T-helper 2 cell treated with Interferon-gamma antibody and Interleukin-4, amounts not matched to agents 100 ng/mL and 5 ng/mL, for 36 hours (primary cell): ENCODE results near the gene CAPN11. TPM values are rescaled to one million over a fixed set of nuclear protein-coding genes. Genes with fewer than 3 reads are reported as not detected.

Experiments
- intact Hi-C: fragments of 100-400 bp; cut with micrococcal nuclease; formaldehyde crosslinking; loops from one replicate; pipeline ENCODE4 v1.15.1; 2023
- total RNA-seq: library from RNA; stranded (reverse); gene quantifications from 2 replicates; pipeline ENCODE4 v1.2.3, GENCODE V29; 2022

The CAPN11 gene
- total RNA-seq, 1 donor from 2014 or later: not detected

DNA sequence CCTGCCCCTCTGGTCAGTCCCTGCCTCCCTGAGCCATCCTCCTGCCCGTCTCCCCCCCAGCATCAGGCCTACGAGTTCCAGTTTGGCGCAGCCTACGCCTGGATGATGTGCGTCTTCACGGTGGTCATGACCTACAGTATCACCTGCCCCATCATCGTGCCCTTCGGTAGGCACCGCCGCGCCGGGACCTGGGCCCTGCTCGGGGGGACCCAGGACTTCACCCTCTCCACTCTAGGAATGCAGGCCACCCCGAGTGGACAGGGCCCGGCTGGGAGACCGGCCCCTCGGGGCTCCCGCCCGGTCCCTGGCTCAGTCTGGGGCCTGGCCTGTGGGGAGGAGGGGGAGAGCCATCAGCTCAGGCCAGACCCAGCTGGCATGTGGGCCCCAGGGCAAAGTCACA is 6.1 kb upstream of the CAPN11 start:
- intact Hi-C loops: loop anchor here (1.0 kb wide), 2 partner anchors 52 to 56 kb away; no protein-coding TSS in a partner anchor

DNA sequence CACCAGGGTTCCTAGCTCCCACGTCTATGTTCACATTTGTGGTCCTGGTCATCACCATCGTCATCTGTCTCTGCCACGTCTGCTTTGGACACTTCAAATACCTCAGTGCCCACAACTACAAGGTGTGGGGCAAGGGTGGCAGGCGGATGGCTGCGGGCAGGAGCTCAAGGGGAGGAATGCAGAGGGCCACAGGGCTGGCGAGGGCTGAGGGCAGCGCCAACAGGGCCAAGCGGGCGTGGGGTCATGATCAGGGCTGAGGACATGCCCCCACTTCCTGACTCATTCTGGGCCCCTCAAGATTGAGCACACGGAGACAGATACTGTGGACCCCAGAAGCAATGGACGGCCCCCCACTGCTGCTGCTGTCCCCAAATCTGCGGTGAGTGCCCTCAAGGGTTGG is 4.6 kb upstream of the CAPN11 start:
- intact Hi-C loops: no loop called here

DNA sequence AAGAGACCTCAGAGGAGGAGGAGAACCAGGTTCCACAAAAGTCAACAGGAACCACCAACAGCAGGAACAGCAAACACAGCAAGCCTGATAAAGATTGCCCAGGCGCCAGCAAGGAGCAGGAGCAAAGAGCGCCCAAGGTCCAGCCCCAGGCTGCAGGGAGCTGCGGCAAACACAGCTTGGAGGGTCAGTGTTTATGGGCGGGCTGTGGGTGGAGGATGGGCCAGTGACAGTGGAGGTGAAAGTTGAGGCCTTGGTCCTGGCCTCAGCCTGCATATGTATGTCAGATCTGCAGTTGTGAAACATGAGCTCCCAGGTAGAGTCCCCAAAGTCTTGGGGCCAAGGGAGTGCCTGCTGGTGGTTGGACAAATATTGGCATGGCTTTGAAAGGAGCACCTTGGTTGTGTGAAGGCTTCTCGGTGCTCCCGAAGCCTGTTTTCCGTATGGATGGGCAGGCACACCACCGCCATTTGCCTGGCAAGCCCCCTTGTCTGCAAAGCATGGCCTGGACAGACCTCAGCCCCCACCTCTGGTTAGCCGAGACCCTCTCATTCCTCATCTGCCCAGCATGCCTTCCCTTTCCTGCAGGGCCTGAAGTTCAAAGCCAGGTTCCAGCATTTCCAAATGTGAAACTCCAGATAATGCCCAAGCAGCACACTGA is 2.0 kb upstream of the CAPN11 start:
- intact Hi-C loops: no loop called here

DNA sequence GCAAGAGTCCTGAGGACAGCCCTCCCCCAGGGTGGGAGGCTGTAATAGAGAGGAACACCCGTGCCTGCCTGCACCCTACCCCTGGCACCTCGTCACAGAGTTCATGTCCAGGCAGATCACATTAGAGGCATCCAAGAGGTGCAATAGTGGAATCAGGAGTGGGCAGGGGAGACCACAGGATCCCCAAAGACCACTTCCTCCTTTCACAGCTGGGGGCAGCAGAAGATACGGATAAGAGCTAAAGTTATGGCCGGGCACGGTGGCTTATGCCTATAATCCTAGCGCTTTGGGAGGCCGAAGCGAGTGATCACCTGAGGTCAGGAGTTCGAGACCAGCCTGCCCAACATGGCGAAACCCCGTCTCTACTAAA is 1.5 kb upstream of the CAPN11 start:
- intact Hi-C loops: no loop called here

- intact Hi-C loops: no loop called here
Measured at GRCh38 chr6:44161997-44162338, 3.3 kb downstream of the CAPN11 start.

DNA sequence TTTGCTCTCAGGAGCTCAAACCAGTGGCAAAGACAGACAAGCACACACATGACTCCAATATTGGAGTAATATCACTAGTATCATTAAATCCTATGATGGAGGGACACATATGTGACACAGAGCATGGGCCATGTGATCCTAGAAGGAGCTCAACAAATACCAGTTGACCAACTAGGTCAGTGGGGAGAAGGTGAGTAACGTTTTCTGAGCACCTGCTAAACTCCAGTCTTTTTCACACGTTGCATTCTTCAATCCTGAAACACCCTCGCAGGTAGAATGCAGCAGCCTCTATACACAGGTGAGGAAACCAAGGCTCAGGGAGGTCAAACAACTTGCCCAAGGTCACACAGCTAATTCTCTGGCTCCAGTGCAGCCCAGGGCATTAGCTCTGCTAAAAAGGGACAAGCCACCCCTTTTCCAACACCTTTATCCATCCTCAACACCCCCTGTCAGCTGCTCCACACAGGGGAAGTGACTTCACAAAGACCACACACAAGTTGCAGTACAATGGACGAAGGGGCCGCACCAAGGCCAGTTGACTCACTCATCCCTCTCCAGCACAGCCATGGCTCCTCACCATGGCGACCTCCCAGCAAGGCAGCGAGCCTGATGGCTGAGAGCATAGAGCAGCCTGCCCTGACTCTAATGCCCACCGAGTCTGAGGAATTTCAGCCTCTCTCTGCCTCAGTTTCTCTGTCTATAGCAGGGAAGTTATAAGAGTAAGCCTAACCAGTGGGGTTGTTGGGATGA is 4.4 kb downstream of the CAPN11 start:
- intact Hi-C loops: no loop called here

DNA sequence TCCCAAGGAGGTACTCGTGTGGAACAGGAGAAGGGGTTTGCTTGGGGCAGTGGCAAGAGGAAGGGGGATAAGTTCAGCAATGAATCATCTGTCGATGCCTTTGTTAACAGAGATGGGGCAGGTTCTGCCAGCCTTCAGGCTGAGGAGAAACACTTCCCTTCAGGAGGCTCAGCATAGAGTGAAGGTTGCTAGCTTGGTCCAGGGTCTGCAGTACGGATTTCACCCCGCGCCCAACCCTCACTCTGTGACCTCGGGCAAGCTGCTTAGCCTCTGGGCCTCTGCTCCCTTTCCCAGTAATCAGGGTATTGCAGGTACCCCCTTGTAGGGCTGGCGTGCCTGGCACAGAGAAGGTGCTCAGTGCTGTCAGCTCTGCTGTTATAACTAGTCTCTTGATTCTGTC is 7.5 kb downstream of the CAPN11 start:
- intact Hi-C loops: no loop called here

DNA sequence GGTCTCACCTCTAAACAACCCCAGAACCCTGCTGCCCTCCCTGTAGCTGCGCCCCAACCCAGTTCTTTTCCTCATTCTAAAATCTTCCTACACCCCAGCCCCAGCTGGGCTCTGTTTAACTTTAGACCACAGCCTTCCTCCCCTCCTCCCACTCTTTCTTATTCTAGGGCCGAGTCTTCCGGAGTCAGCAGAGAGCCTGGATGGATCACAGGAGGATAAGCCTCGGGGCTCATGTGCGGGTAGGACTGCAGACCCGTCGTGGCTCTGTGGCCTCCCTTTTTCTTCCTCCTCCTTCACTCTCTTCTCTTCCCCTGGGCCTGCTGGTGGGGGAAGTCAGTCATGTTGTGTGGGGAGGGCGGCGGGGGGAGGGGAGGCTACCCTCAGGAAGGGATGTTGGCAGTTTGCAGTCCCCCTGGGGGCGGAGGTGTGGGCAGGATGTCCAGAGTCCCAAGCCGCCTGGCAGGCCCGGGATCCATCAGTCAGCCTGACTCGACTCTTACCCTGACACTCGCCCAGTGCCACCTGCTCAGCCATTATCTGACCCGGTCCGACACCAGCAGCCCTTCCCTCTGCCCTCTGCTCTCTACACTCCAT is 8.1 kb downstream of the CAPN11 start:
- intact Hi-C loops: no loop called here

DNA sequence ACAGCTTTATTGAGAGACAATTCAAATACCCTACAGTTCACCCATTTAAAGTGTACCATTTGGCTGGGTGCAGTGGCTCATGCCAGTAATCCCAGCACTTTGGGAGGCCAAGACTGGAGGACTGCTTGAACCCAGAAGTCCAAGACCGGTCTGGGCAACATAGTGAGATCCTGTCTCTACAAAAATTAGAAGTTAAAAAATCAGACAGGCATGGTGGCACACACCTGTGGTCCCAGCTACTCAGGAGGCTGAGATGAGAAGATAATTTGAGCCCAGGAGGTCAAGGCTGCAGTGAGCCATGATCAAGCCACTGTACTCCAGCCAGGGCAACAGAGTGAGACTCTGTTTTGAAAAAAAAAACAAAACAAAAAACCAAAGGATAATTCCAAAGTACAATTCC is 8.9 kb downstream of the CAPN11 start:
- intact Hi-C loops: no loop called here

DNA sequence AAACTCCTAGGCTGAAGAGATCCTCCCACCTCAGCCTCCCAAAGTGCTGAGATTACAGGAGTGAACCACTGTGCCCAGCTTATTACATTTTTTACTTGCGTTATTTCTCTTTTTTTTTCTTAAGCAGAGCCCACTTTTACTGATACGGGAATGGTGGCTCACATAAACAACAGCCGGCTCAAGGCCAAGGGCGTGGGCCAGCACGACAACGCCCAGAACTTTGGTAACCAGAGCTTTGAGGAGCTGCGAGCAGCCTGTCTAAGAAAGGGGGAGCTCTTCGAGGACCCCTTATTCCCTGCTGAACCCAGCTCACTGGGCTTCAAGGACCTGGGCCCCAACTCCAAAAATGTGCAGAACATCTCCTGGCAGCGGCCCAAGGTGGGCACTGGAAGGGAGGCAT is 10.5 kb downstream of the CAPN11 start:
- intact Hi-C loops: no loop called here

DNA sequence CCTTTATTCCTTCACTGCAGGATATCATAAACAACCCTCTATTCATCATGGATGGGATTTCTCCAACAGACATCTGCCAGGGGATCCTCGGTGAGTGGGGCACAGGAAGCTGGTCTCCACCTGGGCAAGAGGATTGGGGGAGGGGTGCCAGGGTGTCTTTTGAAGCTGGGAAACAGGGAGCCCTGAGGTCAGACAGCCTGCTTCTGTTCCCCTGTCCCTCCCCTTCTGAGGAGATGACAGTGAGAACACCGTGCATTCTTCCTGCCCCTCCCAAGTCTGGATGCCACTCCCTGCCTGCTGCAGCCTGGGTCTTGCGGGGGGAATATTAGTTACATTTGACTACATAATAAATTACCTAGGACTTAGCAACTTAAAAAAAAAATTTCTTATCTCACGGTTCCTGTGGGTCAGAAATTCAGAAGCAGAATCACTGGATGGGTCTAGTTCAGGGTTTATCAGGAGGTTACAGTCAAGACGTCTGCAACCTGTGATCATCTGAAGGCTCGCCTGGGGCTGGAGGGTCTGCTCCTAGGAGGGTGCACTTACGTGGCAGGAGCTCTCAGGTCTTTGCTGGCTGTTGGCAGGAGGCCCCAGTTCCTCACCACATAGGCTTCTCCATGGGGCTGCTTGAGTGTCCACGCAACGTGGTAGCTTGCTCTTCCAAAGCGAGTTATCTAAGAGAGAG is 11.4 kb downstream of the CAPN11 start:
- intact Hi-C loops: no loop called here

DNA sequence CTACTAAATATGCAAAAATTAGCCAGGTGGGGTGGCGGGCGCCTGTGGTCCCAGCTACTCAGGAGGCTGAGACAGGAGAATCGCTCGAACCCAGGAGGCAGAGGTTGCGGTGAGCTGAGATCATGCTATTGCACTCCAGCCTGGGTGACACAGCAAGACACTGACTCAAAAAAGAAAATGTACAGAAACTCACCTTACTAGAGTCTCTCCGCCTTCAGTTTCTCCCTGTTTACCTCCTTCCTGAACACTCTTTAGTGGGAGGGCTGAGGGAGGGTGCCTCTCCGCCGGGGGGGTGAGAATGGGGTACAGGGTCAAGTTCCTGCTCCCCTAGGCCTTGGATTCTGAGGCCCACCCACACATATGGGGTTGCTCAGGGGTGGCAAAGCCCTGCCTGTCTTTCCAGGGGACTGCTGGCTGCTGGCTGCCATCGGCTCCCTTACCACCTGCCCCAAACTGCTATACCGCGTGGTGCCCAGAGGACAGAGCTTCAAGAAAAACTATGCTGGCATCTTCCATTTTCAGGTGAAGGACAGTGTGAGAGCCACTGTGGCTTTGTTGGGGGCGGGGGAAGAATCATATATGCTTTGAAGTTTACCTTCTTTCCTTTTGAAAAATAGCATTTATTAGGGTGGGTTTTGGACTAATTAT is 13.4 kb downstream of the CAPN11 start:
- intact Hi-C loops: loop anchor here (1.0 kb wide), 3 partner anchors 66 to 166 kb away; partner anchors contain the start of gene SLC35B2

DNA sequence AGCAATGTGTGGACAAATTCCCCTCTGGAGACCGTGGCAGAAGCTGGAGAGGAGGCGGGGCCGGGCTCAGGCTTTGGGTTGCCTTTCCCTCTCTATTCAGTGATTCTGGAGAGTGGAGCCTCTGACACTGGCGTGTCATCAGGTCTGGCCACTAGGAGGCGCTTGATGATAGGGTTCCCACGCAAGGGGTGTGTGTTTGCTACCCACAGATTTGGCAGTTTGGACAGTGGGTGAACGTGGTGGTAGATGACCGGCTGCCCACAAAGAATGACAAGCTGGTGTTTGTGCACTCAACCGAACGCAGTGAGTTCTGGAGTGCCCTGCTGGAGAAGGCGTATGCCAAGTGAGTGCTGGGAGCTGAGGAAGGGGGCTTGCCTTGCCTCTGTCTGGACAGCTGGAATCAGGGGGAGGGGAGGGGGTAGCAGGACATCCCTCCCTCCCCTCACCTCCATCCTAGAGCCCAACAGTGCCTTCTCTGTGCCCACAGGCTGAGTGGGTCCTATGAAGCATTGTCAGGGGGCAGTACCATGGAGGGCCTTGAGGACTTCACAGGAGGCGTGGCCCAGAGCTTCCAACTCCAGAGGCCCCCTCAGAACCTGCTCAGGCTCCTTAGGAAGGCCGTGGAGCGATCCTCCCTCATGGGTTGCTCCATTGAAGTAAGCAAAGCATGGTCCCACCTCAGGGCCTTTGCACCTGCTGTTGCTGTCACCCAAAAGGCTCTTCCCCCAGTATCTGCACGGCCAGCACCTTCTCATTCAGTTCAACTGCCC is 14.3 kb downstream of the CAPN11 start:
- intact Hi-C loops: loop anchor here (1.0 kb wide), 3 partner anchors 65 to 165 kb away; partner anchors contain the start of gene SLC35B2

DNA sequence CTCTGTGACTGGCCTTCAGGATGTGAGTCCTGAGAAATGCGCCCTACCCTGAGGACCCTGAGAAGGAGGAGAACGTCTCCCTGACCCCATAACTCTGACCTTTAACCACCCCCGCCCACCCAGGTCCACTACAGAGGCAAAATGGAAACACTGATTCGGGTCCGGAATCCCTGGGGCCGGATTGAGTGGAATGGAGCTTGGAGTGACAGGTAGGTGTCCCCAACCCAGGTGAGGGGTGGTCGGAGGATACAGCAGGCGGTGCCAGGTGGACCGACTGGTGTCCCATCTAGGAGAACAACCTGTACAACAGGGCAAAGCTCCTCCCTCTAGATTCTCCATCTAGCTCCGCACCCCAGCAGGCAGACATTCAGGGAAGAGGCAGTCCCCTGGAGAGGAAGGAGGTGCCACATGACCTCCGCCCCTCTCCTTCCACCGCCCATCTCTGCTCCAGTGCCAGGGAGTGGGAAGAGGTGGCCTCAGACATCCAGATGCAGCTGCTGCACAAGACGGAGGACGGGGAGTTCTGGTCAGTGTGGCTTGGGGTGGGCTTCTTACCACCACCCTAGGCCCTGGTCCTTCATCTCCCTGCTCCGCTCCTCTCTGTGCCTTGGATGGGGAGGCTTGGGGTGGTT is 17.6 kb downstream of the CAPN11 start:
- intact Hi-C loops: no loop called here

DNA sequence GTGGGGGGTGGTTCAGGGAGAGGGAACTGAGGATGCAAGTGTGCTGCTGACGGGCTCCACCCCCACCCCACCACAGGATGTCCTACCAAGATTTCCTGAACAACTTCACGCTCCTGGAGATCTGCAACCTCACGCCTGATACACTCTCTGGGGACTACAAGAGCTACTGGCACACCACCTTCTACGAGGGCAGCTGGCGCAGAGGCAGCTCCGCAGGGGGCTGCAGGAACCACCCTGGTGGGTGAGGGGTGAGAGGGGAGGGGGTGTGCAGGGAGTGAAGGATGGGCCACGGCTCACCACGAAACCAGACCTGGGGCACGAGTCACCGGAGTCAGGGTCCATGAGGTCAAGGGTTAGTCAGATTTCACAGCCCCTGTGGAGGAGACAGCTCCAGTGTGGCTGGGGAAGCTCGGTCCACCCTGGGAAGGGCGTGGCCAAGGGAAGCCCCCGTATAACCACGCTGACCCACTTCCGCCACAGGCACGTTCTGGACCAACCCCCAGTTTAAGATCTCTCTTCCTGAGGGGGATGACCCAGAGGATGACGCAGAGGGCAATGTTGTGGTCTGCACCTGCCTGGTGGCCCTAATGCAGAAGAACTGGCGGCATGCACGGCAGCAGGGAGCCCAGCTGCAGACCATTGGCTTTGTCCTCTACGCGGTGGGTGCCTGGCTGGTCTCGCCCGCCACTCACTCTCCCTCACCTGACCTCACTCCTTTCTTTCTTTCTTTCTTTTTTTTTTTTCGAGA is 18.3 kb downstream of the CAPN11 start:
- intact Hi-C loops: no loop called here

DNA sequence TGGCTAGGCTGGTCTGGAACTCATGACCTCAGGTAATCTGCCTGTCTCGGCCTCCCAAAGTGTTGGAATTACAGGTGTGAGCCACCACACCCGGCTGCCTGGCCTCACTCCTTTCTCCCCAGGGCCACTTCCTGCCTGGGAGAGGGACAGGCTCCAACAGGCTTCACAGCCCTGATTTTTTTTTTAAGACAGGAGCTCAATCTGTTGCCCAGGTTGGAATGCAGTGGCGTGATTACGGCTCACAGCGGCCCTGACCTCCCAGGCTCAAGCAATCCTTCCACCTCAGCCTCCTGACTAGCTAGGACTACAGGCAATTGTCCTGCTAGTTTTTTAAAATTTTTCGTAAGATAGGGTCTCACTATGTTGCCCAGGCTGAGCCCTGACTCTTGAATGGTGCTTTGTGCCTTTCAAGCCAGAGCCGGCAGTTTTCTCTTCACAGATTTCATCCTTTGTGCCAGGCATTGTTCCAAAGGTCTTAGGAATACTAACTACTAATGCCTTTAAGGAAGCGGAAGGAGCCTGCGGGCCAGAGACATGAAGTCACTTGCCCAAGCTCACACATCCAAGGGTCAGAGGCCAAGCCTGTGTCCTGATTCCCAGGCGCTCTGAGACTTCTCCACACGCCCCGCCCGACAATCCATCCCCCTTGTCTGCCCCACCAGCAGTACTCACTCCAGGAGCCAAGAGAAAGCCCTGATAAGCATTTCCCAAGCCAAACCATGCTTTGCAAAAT is 19.2 kb downstream of the CAPN11 start:
- intact Hi-C loops: no loop called here

GRCh38 chr6:44178424-44179071 is 19.9 kb downstream of the CAPN11 start:
- intact Hi-C loops: no loop called here

DNA sequence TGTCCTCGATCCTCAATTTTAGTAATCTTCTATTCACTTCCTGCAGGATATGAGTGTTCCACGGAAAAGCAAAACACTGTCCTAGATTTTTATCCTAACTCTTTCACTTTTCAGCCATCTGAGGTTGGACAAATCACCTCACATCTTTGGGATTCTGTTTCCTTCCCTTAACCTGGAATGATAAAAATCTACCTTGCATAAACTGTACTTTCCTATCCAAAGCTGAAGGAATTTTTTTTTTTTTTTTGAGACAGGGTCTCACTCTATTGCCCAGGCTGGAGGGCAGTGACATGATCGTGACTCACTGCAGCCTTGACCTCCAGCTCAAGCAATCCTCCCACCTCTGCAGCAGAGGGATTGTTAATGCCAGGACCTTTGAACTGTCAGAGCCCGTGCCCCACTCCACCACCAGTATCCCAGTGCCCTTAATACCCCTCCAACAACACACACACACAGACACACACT is 20.5 kb downstream of the CAPN11 start:
- intact Hi-C loops: no loop called here
